Erythroblast (primary cell): ENCODE results near the gene CXCL6.

Experiments
- DNase-seq, 2 experiments: peaks; one replicate each; lab custom pipeline; 2025; lab: John Stamatoyannopoulos, UW
- GATA1 ChIP-seq: IDR thresholded peaks from 2 replicates; pipeline ENCODE4 v1.6.1; 2011; ENCODE audit warnings: low read depth, mild to moderate bottlenecking, control low read depth, low read length, moderate library complexity
- POLR2A ChIP-seq: IDR thresholded peaks from 2 replicates; pipeline ENCODE4 v1.6.1; 2011; ENCODE audit warnings: mild to moderate bottlenecking, low read length

CXCL6 gene

DNA sequence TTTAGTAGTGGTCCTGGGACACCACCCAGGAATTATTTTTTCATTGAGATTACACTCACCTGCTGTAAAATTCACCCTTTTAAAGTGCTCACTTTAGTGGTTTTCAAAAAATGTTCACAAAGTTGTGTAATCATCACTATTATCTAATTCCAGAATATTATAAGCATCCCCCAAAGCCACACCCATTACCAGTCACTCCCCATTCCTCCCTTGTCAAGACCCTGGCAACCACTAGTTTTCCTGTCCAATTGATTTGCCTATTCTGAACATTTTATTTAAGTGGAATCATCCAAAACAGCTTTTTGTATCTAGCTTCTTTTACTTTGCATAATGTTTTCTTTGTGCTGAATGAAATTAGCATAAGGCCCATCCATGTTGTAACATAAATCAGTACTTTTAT is 12.7 kb upstream of the CXCL6 start:
- TF ChIP-seq GATA1 = no peak
- no peak for TF ChIP-seq POLR2A
- DNase-seq = no peak

DNA sequence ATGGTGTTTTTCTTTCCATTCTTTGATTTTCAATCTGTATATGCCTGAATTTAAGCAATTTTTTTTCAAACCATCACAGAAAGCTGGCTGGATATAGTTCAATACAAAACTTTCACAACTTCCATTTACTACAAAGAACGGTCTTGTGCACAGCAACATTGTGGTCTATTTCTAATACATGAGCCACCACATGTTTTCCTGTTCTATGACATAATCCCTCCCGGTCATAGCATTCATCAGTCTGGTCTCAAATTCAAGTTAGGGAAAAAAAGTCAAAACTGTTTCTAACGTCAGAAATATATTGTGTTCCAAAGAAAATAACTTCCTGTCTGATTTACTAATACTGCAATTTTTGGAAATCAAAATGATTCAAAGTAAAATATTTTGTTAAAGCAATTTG is 7.5 kb upstream of the CXCL6 start:
- DNase-seq = no peak
- TF ChIP-seq POLR2A (no peak), GATA1 (no peak)

DNA sequence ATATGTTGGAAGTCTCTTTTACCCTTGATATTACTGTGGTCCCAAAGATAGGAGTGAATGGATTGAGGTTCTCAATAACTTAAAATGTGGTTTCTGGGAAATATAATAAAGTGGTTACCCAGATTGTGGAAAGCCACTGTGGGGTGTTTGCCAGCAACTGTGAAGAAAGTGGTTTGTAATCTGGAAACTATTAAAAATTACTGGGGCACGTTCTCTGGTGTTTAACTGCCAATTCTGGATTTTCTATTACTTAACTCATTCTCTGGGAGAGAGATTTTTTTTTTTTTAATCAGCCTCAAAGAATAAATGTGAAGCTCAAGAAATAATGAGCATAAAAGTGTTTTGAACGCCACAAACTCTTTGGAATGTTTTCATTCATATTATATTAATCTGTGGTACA is 4.9 kb upstream of the CXCL6 start:
- TF ChIP-seq POLR2A (no peak), GATA1 (no peak)
- no peak for DNase-seq

DNA sequence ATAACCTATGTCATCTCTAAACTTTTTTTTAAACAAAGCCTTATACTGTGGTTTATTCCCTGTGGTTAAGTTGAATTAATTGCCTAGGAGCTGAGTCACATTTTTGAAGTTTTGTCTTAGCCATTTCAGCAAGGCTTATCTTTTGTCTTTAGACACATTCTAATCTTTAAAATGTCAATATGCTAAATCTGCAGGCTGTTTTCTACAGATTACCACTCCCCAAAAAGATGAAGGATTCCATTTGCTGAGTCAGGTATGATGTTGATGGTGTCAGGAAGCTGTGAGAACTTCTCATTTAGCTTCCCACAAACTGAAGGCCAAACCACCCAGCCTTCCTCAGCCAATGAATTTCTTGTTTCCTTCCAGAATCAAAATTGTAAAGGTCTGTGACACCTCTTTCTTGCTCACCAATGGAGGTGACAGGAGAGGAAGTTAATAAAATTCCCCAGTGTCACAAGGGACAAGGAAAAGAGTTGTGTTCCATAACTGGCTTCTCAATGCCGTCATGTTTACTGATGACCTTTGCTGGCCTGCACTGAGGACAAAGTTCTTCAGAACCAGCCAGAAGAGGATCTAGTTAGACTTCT is 3.7 kb upstream of the CXCL6 start:
- peak; percentile 35 to 49 for DNase-seq
- TF ChIP-seq POLR2A (no peak), GATA1 (no peak)

DNA sequence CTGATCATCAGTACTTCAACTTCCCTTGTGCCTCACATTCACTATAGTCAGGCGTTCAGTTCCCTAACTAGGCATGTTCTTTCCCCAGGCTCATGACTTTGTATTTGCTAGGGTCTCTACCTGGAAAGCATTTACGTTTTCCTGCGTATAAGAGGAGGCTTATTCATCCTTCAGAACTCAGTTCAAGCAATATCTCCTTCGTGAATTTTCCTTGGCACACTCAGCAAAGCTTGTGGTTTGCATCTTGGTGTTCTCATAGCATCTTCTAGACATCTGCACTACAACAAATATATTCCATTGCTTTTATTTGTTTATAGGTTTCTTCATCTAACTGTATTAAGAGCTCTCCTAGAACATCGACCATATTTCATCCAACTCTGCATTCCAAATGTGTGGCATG is 2.6 kb downstream of the CXCL6 start:
- no peak for TF ChIP-seq GATA1
- TF ChIP-seq POLR2A = no peak
- no peak for DNase-seq

DNA sequence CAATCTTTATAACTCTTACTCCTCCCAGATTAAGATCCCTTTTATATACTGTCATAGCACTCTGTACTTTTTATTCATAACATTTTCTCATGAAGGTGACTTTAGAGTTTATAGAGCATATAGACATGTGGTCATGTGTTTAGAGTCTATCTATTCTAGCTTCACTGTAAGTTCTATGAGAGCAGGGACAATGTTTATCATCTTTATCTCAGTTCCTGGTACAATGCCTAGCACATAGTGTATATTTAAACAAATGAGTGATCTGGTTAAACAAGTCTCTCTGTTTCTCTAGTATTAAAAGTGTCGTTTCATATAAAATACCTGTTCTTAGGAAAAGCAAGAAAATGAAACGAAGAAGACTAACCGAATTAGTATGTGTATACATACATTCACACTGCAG is 3.2 kb downstream of the CXCL6 start:
- no peak for DNase-seq
- TF ChIP-seq POLR2A (no peak), GATA1 (no peak)

DNA sequence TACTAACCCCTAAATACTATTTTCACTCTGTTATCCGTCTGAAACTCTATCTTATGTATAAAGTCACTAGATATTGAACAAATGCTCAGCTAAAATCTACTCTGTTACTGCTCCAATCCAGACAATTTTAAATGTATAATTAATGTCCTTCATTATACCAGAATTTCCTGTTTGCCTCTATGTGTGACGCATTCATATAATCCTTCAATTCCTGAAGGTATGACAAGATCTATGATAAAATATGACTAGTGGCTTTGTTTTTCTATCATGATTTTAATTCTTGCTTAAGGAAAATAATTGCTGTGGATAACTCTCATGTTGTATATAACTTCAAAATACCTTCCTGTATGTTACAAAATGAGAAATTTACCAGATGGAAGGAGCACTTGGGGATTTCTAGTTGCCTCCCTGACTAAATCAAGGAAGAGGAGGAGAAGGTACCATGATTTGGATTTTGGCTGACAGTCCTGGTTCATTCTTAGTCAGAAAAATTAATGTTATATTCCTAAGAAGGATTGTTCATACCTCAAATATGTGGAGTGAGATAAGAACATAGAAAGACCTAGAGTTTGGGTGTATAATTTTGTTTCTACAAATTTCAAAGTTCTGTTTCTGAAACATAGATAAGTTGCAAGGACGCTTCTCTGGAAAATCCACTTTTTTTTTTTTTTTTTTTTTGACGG is 4.9 kb downstream of the CXCL6 start:
- TF ChIP-seq GATA1 (no peak), POLR2A (no peak)
- no peak for DNase-seq

DNA sequence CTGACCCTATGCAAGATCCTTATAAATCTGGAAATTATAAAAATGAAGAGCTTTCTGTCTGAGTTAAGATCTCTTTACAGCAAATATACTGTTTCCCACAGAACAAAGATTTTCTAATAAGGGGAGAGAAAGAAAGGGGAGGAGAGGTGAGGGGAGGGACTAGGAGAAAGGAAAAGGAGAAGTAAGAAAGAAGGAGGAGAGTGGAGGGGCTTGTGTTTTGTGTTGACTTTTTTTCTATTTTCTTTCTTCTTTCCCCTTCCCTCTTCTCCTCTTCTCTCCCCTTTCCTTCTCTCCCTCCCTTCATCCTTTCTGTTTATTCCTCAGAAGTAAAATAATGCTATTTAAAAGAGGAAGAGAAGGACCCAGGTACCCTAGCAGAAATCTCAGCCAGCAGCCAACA is 6.2 kb downstream of the CXCL6 start:
- no peak for DNase-seq
- TF ChIP-seq GATA1 (no peak), POLR2A (no peak)

DNA sequence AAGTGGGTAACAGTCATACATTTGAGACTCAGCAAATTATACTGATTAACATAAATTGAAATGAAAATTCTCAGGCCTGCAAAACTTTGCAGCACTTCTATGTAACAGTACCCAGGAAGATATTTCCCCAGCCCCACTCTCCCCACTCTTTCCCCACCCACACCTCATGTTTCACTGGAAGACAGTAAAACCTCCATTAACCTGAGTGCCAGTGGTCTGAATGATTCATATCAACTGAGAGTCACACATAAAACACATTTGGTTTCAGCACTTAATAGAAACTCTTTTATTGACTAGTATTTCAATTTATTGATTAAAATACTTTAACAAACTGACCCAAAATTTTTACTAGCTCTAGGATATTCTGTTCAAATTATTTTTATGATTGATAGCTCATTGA is 6.9 kb downstream of the CXCL6 start:
- DNase-seq = no peak
- no peak for TF ChIP-seq GATA1
- no peak for TF ChIP-seq POLR2A

DNA sequence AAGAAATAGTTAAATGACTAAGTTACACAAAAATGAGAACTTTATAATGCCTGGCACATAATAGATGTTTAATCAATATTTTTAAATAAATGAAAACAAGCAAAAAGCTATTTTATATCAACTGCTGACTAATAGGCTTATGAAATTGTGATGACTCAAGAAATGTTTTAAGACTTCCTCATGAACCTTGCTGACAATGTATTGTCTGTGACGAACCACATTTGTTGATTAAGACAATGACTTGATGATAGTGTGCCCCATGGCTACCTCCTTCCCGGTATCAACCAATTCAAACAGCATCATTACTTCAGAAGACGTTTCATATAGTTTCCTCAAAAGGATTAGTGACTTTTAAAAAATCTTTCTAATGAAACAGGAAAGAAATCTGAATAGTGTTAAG is 7.9 kb downstream of the CXCL6 start:
- TF ChIP-seq GATA1 (no peak), POLR2A (no peak)
- DNase-seq = no peak

DNA sequence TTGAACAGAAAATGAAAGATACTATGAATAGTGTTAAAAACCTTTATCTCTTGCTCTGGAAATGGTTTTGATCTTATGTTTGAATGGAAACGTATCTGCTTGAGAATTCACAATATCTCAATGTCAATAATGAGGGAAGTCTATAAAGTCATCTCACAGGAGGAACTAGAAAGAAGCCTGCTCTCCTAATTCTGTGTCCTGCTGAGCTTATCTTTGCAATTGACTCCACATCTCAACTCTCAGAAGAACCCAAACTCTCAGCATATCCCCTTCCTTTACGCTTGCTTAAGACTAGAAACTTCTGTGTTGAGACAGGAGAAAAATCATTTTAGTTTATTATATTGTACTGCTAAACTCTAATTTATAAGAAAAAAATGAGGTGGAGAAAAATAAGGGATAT is 8.3 kb downstream of the CXCL6 start:
- TF ChIP-seq POLR2A = no peak
- TF ChIP-seq GATA1 = no peak

DNA sequence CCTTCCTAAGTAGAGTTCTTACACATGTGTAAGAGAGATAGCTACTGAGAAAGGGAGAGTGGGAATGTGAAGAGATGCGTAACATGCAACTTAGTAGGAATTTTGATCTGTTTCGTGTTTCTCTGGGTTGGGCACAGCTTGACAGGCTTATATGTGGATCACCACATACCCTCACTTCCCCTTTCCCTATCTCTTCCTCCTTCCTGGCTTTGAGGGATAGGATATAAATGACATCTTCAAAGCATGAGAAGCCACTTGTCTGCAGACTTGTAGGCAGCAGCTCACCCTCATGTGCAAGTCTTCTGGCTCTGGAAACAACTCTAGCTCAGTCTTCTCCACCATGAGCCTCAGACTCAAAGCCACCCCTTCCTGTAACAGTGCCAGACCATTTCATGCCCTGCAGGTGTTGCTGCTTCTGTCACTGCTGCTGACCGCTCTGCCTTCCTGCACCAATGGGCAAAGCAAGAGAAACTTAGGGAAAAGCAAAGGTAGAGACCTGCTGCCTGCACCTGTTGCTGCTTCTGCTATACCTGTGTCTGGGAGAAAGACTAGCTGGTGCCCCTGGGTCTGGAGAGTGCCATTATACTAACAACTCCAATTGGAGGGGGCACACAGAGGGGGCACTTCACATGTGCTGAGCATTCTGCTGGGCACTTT is 11.2 kb downstream of the CXCL6 start:
- no peak for DNase-seq
- TF ChIP-seq GATA1 (no peak), POLR2A (no peak)

More for the DNA sequence above, 8.3 kb downstream of the CXCL6 start:
- no peak for DNase-seq

DNA sequence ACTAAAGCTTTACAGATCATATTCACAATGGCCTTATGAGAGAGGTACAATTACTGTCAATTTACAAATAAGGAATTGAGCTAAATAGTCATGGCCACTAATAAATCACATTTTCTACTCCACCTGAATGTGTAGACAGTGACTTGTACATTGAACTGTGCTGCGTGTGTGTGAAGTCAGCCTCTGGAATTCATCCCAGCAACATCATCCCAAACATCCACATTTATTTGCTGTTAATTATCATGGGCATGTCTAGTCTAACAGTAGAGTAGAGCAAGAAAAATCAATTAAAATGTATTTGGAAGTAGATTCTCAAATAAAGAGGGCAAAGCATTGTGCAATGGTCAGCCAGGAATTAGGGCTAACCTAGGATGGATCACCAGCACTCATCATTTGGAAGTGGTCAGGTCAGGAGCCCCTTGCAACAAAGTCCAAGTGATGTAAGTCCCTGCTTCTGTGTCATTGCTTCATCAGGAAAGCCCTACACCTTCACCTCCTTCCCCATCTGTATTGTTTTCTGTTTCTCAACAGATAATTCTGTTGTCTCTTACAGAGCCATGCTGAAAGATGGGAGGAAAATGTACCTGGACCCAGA is 11.8 kb downstream of the CXCL6 start:
- no peak for TF ChIP-seq POLR2A
- no peak for TF ChIP-seq GATA1
- DNase-seq = no peak

DNA sequence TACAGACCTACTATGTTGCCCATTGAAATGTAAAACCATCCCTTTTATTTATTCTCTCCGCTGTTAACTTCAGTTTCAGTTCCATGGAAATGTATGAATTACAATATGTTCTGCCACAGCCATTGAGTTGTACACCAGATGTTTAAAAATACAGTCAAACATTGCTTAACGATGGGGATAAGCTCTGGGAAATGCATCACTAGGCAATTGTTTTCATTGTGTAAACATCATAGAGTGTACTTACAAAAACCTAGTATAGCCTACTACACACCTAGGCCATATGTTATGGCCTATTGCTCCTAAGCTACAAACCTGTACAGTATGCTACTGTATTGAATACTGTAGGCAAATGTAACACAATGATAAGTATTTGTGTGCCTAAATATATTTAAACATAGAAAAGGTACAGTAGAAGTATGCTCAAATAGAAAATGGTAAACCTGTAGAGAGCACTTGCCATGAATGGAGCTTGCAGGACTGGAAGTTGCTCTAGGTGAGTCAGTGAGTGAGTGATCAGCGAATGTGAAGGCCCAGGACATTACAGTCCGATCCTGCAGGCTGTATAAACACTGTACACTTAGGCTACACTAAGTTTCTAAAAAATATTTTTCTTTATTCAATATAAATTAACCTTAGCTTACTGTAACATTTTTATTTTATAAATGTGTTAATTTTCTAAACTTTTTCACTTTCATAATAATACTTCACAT is 13.9 kb downstream of the CXCL6 start:
- TF ChIP-seq GATA1 = no peak
- TF ChIP-seq POLR2A = no peak
- no peak for DNase-seq
